HG03064 (cell line): ENCODE results near the gene THSD7B.

Experiments
- ATAC-seq: cut with Tn5 transposase; IDR thresholded peaks from one replicate; pipeline ENCODE4 v1.9.1; 2021; ENCODE audit warnings: low read depth; ENCODE audit not compliant: unreplicated experiment

The THSD7B gene

DNA sequence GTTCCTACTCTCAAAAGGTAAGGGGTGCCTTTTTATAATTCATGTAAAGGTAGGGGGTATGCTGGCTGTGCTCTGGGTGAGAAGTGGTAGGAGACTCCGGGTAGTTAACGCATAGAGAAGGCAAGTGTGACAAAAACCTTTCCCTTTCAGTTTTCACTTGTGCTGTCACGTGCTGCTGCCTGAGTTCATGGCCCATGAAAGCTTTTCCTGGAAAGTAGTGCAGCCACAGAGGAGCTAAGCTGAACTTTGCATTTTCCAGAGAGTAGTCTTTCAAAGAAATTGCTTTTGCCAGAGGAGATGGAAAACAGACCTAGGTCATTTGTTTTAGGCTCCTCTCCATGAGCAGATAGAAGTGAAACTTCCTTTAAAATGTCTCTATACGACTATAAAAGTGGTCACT, 44.7 kb downstream of the THSD7B start:
- no peak for ATAC-seq

DNA sequence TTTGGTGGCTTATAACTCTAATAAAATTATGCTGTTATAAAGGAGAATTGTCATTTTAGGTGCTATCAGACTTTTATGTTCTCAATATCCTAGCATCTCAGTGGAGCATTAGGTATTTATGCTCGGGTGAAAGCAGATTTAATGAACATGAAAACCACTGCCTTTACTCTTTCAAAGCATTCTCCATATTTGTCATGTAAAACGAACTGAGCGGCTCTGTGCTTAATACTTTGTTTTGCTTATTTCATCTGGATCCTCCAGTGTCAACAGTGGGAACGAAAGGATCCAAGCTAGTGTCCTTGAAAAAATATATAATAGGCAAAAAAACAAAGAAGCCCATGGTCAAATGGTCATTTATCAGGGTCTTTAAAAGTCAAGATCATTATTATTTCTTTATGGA, 53.5 kb downstream of the THSD7B start:
- no peak for ATAC-seq

DNA sequence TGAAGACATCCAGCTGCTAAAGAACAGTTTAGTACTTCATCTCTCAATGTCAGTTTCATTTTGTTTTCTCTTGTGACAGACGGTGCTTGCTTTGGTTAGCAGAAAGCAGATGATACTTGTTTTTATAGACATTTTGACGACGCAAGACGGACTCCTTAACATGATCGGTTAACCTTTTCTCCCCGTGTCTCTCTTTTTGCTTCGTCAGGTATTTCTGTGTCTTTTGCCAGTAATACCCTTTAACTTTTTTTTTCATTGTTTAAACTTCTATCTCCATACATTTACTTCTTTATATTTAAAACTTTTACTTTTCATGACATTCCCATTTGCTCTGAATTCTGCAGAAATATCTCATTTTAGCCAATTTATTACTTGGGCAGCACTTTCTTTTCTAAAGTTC, 57.9 kb downstream of the THSD7B start:
- ATAC-seq = no peak

DNA sequence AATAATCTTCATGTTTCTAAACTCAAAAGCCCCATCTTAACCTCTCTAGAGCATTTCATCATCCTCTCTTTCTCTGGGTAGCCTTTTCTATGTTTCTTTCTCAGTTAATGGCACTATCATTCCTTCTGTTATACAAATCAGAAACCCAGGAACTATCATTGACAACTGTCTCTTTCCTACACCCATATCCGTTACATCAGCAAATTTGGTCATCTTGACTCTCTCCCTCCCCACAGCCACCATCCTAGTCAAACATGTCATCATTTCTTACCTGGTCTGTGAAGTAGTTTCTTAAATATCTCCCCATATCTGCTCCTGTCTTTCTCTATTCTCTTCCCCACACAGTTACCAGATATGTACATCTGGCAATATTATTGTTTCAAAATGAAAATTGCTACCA, 62.8 kb downstream of the THSD7B start:
- no peak for ATAC-seq

DNA sequence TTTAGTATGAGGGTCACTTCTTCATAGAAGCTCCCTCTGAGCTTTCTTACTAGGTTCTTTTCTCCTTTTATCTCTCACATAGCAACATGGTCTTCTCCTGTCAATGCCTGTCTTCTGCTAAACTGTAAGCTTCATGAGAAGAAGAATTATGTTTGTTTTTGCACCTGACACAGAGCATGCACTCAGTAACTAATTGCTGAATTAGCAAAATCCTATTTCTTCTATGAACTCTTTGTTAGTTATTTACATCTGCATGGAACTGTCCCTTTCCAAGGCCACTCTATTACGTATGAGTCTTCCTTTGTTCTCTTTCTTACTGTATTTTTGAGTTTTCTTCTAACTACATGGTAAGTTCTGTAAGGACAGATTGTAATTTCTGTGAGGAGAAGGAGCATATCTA, 63.4 kb downstream of the THSD7B start:
- no peak for ATAC-seq

DNA sequence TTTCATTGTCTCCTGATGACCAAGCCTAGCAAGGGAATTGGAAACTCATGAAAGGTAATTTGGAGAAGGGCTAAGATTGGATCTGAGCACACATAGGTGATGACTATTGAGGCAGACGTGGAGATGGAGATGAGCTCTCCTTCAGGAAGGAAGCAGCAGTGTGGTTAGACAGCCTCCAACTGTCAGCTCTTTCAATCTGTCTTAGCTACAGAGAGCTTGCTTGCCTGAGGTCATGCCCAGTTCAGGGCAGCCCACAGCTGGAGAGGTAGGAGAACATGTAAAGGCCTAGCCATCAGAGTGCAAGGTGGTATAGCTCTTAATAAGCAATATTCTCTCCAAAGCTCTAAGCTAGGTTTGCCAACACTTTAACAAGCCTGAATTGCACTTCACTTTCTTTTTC, 79.2 kb downstream of the THSD7B start:
- ATAC-seq = no peak

DNA sequence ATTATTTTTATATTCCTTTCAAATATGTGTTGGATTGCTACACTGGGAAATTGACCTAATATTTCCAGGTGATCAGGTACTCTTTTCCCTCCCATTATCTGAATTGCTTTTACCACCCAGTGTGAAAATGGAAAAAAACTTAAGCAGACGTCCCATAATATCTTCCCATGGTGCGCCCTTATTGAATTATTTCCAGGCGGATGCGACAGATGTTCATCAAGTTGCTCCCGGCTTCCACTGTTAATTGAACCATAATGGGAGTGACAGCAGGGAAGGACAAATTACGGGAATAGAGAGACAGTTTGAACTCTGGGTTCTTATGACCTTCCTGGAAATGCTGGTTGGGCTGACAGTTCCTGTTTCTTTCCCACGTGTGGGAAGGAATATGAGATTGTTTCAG, 93.3 kb downstream of the THSD7B start:
- no peak for ATAC-seq

DNA sequence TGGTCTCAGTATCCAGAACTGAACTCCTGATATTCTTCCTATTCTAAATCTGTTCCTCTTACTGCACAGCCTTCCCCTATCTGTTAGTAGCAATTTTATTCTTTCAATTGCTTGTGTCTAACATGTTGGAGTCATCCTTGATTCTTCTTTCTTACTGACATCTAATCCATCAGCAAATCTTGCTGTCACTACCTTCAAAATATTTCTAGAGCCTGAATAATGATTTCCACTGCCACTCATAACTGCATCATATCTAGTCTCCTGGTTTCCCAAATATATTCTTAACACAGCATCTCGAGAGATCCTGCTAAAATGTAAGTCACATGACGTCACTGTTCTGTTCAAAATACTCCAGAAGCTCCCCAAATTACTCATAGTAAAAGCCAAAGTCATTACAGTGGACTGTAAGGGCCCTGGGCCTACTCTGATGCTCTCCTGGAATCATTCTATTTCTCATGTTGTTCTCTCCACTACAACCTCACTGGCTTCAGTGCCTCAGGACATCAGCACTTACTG, 95.2 kb downstream of the THSD7B start:
- no peak for ATAC-seq

DNA sequence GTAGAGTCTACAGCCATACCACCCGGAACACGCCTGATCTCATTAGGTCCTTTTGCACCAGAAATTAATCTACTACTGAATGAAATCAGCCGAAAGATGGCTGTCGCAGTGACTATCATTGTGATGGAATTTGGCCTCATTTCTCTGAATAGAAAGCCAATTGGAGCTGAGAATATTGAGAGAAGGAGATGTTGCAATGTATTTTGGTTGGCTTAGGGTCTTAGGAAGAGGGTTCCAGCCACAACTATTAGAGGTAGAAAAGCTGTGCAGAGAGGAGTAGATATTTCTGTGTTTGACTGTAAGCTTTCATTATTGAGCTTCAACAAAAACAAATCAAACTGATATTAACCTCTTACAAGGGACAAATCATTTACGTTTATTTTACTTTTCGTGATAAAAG, 98.1 kb downstream of the THSD7B start:
- ATAC-seq = no peak

DNA sequence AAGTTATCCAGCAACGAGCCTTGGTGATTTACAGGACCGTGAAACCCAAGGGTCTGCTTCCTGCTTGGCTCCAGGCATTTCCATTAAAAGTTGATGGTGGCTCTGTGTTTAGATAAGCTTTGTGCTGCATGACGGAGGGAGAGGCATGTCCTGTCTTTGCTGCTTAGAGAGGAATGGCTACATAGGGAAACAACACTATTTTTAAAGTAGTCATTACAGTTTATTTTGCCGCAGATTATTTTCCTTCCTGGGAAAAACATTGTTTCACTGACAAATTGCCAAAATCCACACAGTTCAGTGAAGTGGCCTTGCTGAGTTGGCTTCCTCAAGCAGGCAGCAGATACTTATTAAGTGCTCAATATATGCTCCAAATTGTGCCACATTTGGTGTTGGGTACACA, 98.5 kb downstream of the THSD7B start:
- ATAC-seq = no peak

DNA sequence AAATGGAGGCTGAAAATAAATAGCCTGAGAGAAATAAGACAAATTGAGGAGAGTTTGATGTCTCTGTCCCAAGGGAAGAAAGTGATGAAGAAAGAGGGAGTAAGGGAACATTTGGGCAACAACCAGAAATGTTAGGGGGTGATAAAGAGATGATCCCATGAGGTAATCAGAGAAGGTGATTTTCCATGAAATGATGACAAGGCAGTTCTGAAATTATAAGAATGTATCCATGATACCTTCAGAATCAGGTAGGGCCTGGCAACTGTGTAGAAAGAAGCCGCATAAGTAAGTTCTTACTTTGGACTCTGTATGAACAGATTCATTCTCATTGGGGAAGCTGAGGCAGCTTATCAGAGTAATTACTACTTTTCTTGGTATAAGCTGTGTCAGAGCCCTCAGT, 106.1 kb downstream of the THSD7B start:
- no peak for ATAC-seq

DNA sequence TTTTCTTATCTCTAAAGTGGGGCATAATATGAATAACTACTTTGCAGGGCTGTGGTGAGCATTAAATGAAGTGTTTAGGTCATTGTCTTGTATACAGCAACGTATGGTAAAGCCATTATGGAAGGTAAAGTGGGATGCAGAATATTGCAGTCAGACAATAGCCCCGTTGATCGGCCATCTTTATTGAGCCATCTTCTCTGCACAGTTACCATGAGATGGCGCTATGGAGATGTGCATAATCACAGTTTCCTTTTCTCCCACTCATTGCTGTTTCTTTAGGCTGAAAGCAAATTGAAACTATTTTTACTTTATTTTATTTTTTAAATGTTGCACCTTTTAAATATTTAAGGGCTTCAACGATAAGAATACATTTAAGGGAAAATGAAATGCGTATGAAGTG, 108.9 kb downstream of the THSD7B start:
- no peak for ATAC-seq

DNA sequence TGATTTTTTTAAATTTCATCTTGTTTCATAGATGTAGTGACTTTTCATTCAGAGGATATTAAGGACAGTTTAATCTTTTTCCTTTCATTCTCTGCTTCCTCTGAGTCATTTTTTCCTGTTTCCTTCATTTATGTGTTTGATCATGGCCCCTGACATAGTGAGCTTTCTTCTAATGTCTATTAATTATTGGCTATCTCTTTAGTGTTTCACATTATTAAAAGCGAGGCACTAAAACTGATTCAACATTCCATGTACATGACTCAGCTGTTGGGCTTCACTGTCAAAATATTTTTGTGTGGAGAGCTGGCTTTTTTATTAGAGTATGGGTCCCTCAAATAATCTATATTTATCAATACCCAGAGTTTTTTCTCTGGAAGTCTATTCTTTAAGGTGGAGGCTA, 125.8 kb downstream of the THSD7B start:
- no peak for ATAC-seq

DNA sequence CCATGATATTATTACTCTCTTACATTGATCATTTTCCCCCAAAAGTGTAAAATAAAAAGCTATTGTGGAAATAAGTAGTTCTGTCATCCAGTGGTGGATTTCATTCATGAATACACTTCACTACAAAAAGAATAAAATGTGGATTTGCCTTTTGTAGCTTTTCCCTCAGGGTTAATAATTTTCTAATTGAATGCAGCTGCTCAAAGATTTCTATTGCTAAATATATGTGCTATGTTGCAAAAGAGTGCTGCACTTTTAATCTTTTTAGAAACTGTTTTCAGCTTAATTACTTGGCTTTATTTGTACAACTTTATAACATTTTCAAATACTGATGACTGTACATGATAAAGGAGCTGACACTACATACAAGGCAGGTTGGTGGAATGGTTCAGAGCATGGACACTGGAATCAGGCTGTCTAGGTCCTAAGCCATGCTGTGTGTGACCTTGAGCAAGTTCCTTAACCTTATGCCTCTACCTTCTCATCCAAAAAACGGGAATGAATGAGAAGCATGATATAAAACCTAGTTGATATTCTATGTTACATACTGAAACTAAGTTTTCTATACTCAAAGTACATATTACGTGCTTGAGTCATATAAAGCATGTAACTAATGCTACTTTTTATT, 128.8 kb downstream of the THSD7B start:
- ATAC-seq = no peak

DNA sequence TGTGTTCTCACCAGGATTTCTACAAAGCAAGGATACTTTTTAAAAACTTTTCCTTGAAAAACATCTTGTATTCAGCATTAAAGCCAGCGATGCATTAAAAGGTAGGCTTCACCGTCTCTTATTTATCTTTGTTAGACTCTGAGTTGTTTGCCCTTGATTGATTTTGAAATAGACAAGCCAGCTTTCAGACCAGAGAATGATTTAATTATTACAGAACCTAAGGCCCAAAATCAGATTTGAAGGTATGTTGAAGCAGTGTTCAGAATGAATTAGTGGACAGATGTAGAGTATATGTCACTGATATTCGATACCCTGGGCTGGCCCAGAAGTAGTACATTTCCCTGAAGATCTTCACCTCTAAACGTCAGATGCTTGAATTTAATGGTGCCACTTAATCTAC, 136.4 kb downstream of the THSD7B start:
- ATAC-seq = no peak

DNA sequence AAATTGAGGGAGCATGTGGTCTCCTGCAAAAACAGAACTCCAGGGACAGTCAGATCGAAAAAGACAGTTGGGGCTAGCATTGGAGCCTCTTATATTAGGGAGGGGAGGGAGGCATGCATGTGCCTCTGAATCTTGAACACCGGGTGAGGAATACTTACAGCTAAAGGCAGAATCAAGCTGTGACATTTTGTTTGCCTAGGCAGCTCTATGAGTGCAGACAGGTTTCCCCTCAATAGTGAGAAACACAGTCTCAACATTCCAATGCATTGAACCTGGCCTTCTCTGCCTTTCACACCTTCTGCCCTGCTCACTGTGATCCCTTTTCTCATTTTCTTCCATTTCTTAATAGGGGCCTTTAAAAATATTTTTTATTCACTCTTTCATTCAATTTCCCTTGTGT, 140.4 kb downstream of the THSD7B start:
- no peak for ATAC-seq

DNA sequence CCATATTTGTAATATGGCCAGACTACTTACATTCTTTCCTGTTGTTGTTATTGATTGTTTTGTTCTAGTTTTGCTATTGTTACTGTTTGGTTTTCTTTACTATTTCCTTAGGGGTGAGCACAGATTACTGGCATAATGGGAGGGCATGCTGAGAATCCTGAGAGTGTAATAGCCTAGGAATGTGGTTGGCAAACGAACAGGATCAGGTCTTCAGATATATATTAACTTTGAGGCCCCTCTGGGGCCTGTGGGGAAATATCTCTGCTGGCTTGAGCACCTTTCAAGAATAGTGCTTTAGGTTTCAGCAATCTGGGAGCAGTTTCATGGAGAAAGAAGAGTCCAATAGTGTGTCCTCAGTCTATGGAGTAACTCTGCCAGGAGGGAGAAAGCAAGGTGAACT, 144.4 kb downstream of the THSD7B start:
- ATAC-seq = no peak

DNA sequence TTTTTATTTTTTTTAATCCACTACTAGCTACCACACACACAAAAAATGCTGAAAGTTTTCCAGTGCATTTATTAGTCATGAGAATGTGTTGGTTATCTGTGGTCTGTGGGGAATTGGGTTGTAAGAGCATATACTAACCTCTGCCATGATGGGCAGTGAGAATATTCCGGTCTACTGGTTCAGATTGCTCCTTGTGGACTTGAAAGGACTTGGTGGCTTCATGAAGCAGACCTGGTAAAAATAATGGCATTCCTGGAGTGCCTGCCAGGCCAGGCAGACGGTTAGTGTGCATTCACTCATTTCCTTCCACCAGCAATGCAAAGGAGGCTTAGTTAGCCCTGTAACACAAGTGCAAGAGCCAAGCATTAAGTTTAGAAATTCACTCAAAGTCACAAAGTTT, 150.8 kb downstream of the THSD7B start:
- no peak for ATAC-seq

DNA sequence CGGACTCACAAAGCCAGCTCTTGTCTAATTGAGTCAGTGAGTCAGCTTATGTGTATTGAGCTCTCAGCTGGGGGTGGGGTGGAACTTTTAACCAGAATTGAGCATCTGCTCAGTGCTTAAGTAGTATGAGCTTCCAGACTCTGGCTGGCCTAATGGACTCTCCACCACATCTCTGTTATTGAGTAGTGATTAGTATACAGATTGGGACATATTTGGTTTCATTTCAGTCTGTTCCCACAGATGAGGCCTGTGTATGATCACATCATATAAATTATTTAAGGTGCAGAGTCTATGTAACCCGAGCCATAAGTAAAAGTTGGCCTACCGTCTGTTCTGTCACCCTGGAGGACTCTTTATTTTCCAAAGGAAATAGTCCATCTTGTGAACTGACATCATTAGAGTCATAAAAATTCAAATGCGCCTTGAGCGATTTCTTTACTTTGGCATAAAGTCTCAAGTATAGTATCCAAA, 152.1 kb downstream of the THSD7B start:
- no peak for ATAC-seq

DNA sequence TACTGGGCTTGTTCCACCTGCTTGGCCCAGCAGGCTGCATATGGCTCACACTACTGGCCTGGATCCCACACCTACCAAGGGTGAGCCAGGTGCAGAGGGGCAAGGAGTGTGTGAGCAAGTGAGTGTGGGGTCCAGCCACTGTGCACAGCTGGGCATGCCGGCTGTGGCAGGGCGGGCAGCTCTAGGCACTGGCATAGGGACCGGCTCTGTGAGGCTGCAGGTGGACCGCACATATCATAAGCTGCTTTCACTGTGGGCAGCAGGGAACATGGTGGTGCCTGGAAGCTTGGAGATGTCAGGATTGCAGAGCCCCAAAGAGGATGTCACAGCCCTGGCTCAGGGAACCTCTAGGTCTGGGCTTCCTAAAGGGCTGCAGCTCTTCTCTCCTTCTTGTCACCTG, 154.3 kb downstream of the THSD7B start:
- no peak for ATAC-seq

DNA sequence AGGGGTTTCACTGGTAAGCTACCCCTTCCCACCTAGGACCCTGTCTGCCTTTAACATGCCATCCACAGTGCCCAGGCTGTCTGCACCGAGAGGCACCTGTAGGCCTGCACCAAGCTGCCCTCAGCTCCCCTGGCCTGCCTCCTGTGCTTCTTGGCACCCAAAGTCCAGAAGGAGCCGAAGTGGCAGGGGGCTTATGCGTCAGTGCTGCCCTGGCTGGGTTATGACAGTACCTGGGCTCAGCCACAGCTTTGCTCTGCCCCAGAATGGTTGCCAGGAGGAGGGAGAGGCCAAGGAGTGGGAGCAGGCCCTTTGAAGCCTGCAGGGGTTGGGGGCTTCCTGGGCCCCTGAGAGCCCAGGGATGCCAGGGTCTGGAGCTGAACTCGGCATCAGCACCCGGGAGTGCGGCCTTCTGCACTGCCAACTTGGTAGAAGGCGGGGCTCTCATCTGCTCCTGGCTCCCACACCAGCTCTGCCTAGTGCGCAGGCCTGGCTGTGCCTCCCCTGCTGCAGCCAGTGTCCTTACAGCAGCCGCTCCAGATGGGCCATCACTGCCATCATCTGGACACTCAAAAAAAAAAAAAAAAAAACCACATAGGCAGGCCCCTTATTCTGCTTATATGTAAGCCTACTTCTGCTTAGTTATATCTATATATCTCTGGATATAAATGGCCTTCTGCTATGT, 155.4 kb downstream of the THSD7B start:
- no peak for ATAC-seq

DNA sequence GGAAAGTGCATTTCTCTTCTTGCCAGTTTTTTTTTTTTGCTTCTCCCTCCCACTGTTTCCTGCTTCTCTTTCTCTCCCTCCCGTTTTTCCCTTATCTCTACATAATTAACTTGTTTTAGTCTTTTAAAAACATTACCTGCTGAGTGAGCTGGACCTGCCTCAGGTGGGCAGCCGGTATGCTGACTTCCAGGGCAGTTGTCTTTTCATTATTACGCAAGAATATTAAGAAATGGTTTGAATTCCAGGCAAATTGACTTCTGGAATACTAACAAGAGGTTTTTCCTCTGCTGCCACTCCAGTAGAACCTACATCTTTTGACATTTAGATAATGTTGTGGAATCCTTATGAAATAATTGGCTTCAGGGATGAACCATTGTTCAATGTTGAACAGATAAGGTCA, 161.8 kb downstream of the THSD7B start:
- ATAC-seq = no peak
